NT2/D1 (cell line): ENCODE measurements around the gene DELE1.

Experiments used
- SUZ12 ChIP-seq: IDR thresholded peaks from 2 replicates; pipeline ENCODE4 v1.6.1; 2011; ENCODE audit not compliant: insufficient read length, insufficient read depth; ENCODE audit errors: extremely low read depth
- YY1 ChIP-seq: IDR thresholded peaks from 2 replicates; pipeline ENCODE4 v1.6.1; 2011; ENCODE audit not compliant: insufficient read length, insufficient read depth

DNA sequence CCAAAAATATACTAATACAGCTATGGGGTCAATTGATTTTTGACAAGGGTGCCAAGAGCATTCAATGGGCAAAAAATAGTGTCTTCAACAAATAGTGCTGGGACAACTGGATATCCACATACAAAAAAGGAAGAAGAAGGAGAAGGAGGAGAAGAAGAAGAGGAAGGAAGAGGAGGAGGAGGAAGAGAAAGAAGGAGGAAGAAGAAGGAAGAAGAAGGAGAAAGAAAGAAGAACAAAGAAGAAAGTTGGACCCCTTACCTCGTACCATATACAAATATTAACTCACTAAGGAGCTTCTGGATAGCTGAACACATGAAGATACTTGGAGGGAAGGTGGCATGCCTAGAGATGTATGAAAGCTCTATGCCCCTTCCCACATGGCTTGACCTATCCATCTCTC, 17.2 kb upstream of the DELE1 start:
- TF ChIP-seq YY1 (no peak), SUZ12 (no peak)
